GM21381 (cell line): ENCODE results near the gene SNX22.

ENCODE experiments used
- ATAC-seq: cut with Tn5 transposase; IDR thresholded peaks from one replicate; pipeline ENCODE4 v1.9.1; 2021; ENCODE audit warnings: mild to moderate bottlenecking, moderate library complexity; ENCODE audit not compliant: unreplicated experiment

SNX22 gene

DNA sequence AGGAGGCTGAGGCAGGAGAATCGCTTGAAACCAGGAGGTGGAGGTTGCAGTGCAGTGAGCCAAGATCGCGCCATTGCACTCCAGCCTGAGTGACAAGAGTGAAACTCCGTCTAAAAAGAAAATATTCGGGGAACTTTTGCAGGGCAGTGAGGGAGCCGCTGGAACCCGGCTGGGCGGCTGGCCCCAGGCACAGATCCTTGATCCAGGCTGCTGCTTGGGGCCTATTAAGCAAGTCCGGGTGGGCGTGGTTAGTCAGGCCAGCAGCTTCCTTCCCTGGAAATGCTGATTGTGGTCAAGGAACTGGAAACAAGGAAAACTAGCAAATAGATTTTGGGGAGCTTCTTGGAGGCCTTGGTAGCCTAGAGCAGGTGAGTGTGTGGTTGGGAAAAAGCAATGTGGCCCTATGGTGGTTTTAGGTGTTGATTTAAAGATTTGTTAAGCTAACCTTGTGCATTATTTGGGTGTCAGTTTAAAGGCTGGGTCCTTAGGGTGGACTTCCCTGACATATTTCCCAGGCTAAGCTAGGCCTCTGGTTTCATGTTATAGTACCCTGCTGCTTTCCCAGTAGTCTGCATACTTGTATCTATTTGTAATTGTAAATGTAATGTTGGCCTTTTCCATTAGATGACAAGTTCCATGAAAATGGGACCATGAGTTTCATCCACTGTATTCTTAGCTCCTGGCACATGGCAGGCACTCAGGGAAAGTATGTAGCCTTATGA lies 17.7 kb upstream of the SNX22 start:
- ATAC-seq: no peak

- ATAC-seq: no peak
These were observed 17.1 kb upstream of the SNX22 start for GRCh38 chr15:64134345-64134829.

DNA sequence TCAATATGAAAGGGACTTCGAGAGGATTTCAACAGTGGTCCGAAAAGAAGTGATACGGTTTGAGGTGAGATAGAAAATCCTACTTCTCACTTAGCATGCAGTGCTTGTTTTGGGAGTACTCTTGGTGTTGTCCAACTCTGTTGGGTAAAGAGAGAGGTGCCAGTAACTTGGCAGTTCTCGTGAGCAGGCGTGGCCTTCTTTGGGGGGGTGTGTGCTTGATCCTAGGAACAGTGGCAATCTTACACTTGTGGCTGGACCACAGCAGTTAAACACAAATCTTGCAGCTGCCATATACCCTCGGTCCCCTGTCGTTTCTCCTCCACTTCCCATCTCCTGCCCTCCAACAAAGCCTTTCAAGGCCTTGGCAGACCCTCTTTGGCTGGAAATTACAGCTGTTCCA lies 15.2 kb upstream of the SNX22 start:
- no peak for ATAC-seq

GRCh38 chr15:64137226-64137833 lies 14.2 kb upstream of the SNX22 start:
- ATAC-seq: no peak

- no peak for ATAC-seq
These were observed 13.1 kb upstream of the SNX22 start for GRCh38 chr15:64138331-64138941.

DNA sequence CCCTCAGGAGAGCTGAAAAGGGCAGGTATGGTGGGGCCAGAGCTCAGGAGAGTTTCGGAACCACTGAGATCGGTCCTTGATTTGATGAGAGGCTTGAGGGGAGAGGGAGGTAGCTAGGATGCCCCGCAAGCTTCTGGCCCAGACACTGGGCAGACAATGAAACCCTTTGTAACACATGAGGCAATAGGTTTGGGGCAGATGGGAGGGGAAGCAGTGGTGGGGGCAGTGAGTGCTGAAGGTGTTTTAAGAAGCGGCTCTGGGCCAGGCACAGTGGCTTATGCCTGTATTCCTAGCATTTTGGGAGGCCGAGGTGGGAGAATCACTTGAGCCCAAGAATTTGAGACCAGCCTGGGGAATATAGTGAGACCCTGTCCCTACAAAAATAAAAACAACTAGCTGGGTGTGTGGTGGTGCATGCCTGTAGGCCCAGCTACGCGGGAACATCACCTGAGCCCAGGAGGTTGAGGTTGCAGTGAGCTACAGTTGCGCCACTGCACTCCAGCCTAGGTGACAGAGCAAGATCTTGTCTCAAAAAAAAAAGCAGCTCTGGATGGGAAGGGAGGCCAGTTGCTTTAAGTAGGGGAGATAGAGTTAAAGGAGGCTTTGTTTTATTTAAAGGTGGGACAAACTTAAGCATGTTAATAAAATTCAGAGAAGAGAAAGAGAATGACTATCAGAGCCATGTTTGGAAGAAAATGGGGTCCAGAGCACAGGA lies 9.6 kb upstream of the SNX22 start:
- ATAC-seq: no peak

GRCh38 chr15:64143276-64143675 lies 8.3 kb upstream of the SNX22 start:
- no peak for ATAC-seq

DNA sequence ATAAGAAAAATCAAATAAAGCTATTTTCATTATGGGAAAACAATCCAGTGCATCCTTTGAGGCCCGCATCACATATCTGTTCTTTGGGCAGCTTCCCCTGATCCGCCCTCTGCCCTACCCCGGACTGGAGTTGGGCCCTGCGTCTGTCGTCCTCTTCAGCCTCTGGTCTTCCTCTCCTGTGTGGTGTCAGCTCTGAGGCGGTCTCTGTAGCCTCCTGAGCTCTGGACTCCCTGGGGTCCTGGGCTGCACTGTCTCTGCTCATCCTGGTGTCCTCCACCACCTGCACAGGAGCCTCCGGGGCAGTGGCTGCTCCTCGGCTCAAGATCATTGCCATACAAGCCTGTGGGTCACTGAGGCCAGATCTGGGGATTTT lies 7.4 kb upstream of the SNX22 start:
- ATAC-seq: no peak

GRCh38 chr15:64144565-64145281 lies 6.8 kb upstream of the SNX22 start:
- peak; percentile 67 for ATAC-seq

- ATAC-seq: no peak
These were observed 5.5 kb upstream of the SNX22 start for GRCh38 chr15:64146041-64146440.

- ATAC-seq: no peak
These were observed 5.0 kb upstream of the SNX22 start for GRCh38 chr15:64146520-64146884.

DNA sequence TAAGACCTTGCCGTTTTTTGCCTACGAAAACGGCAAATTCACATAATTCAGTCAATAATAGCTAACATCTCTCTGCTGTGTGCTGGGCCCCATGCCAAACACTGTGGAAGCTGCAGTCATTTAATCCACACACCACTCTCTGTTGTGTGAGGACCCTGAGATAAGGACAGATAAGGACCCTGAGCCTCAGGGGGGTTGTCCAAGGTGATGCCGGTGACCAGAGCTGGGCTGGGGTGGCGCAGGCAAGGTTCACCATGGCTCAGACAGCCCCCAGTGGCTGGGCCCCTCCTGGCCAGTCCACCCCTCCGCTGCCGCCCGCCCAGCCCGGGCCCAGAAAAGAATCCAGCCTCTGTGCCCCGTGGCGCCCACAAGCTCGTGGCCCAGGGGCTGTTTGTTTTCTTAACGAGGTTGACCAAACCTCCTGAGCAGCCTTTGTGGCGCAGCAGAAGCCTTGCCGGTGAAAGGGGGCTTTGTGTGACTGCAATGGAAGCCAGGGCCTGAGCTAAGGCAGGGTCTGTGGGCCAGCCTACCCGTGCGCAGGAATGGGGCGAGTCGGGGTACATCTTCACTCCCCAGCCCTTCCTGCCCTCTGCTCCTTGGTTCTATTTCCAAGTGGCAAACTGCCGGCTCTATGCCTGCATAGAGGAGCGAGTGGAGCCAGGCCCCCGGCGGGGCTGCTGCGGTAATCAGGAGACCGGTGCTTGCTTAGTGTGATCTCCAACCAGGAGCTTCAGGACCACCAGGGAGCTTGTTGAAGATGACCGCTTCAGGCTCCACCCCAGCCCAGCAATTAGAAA lies 4.4 kb upstream of the SNX22 start:
- ATAC-seq: no peak

DNA sequence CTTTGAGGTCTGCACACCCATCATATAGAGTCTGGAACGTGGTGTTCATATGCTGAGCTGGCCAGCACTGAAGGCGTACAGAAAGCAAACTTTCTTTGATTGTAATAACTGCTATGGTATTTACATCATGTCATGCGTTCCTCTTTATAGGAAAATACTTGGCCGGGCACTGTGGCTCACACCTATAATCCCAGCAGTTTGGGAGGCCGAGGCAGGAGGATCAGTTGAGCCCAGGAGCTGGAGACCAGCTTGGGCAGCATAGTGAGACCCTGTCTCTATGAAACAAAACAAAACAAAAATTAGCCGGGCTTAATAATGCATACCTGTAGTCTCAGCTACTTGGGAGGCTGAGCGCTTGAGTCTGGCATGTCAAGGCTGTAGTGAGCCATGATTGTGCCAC lies 3.4 kb upstream of the SNX22 start:
- no peak for ATAC-seq

- ATAC-seq: no peak
These were observed 3.0 kb upstream of the SNX22 start for GRCh38 chr15:64148581-64148980.

GRCh38 chr15:64149424-64149823 lies 2.1 kb upstream of the SNX22 start:
- no peak for ATAC-seq

DNA sequence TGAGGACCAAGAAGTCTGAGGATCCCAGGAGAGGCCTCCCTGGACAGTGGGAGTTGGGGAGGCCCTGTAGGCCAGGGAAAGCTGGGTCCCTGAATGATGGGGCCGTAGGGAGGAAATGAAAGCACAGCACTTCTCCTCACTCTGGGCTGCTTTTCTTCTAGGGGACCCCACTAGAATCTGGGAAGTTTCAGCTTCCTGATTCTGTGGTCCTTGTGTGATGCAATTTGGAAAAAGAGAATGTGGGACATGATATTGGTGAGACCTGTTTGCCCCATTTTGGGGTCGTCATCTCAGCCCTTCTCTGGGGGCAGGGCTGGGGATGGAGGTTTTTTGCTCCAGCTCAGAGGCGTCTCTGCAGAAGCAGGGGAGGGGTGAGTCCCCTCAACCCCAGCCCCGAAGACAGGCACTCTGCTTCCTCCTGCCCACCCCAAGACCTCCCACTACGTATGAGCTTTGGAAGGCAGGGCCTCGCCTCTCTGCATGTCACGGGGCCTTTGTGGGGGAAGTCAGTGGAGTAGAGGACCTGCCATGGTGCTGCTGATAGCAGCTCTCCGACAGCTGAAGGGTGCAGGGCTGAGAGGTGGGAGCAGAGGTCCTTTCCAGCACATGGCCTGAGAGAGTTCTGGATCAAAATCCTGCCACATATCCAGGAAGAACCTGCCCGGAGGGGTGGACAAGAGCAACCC lies 1.5 kb upstream of the SNX22 start:
- no peak for ATAC-seq

DNA sequence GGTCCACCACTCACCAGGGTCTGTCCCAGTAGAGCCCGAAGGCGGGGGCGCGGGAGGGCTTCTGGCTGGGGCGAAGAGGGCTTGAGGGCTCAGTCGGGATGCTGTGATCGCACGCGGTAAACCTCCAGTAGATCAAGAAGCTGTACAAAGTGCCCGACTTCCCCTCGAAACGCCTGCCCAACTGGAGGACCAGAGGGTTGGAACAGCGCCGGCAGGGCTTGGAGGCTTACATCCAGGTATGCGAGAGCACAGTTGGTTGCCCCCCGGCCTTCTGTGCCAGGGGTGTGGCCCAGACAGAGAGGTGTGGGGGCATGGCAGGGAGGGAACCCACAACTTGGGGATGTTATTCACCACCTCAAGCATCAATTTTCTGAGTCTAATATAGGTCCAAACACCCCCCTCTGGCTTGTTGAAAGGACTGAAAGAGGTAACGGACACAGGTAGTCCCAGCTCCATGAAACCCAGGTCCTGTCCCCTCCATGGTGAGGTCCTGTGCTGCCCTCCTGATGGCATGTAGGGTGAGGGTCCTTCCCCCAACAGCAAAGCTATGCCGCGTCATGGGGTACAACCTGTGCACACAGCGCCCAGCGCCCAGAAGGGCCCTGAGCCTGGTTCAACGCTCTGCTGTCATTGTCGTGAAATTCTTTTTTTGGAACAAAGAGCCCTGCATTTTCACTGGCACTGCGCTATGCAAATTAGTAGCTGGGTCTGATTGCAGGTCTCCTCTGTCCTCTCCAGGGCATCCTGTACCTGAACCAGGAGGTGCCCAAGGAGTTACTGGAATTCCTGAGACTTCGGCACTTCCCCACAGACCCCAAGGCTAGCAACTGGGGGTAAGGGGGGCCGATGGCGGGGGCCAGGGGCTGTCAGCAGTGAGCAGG lies 1.2 kb downstream of the SNX22 start:
- peak; percentile 14 for ATAC-seq

GRCh38 chr15:64153480-64154367 lies 2.2 kb downstream of the SNX22 start:
- peak; percentile 57 for ATAC-seq
